Neural progenitor cell (in vitro differentiated cells): ENCODE data around the gene CDH23. TPM values are rescaled to one million over a fixed set of nuclear protein-coding genes. Genes with fewer than 3 reads are reported as not detected.

Source experiments
- DNase-seq: peaks from one replicate; pipeline ENCODE4 v3.0.0-alpha.2; 2016; ENCODE audit warnings: low spot score
- H2AFZ ChIP-seq: fragments of 200-600 bp; sonication (generic); replicated peaks from 2 replicates; pipeline ENCODE4 v1.6.1; 2016; ENCODE audit warnings: antibody characterized with exemption
- H3F3A ChIP-seq: fragments of 200-600 bp; sonication (generic); 2 replicates; pipeline ENCODE4 v1.6.1; 2016; ENCODE audit warnings: antibody characterized with exemption, low read depth
- H3K27ac ChIP-seq: fragments of 200-600 bp; sonication (generic); 2 replicates; pipeline ENCODE4 v1.5.1; 2016; ENCODE audit warnings: mild to moderate bottlenecking
- H3K27me3 ChIP-seq: fragments of 200-600 bp; sonication (generic); 2 replicates; pipeline ENCODE4 v1.6.1; 2016; ENCODE audit warnings: mild to moderate bottlenecking, moderate library complexity
- H3K36me3 ChIP-seq: fragments of 200-600 bp; sonication (generic); 2 replicates; pipeline ENCODE4 v1.5.1; 2016
- H3K4me1 ChIP-seq: fragments of 200-600 bp; sonication (generic); 2 replicates; pipeline ENCODE4 v1.6.1; 2016; ENCODE audit warnings: mixed run types
- H3K4me2 ChIP-seq: fragments of 200-600 bp; sonication (generic); 2 replicates; pipeline ENCODE4 v1.6.1; 2016
- H3K4me3 ChIP-seq: fragments of 200-600 bp; sonication (generic); 2 replicates; pipeline ENCODE4 v1.5.1; 2016
- H3K79me2 ChIP-seq: fragments of 200-600 bp; sonication (generic); 2 replicates; pipeline ENCODE4 v1.6.1; 2016; ENCODE audit warnings: low read depth
- H3K9ac ChIP-seq: fragments of 200-600 bp; sonication (generic); 2 replicates; pipeline ENCODE4 v1.6.1; 2016
- H3K9me3 ChIP-seq: fragments of 200-600 bp; sonication (generic); 2 replicates; pipeline ENCODE4 v1.5.1; 2016; ENCODE audit warnings: low read depth
- H4K20me1 ChIP-seq: fragments of 200-600 bp; sonication (generic); 2 replicates; pipeline ENCODE4 v1.6.1; 2016; ENCODE audit warnings: low read depth
- H3K27ac Mint-ChIP-seq: 3 replicates; pipeline ENCODE4 v1.8.0; 2021; ENCODE audit warnings: mixed read lengths
- H3K27me3 Mint-ChIP-seq: 2 replicates; pipeline ENCODE4 v1.8.0; 2022; ENCODE audit warnings: low read depth, mild to moderate bottlenecking, inconsistent platforms, moderate library complexity, mixed read lengths; ENCODE audit not compliant: insufficient read depth
- H3K36me3 Mint-ChIP-seq: 3 replicates; pipeline ENCODE4 v1.8.0; 2021; ENCODE audit warnings: mixed read lengths
- H3K4me1 Mint-ChIP-seq: 3 replicates; pipeline ENCODE4 v1.8.0; 2021; ENCODE audit warnings: mixed read lengths
- H3K4me3 Mint-ChIP-seq: 3 replicates; pipeline ENCODE4 v1.8.0; 2021; ENCODE audit warnings: mild to moderate bottlenecking, moderate library complexity, mixed read lengths
- H3K9me3 Mint-ChIP-seq: 3 replicates; pipeline ENCODE4 v1.8.0; 2020; ENCODE audit warnings: mixed read lengths
- CTCF ChIP-seq: fragments of 200-600 bp; sonication (generic); IDR thresholded peaks from 2 replicates; pipeline ENCODE4 v1.5.1; 2017; ENCODE audit warnings: antibody characterized with exemption, mild to moderate bottlenecking
- EZH2 ChIP-seq: fragments of 200-600 bp; sonication (generic); IDR thresholded peaks from 2 replicates; pipeline ENCODE4 v1.6.1; 2017; ENCODE audit warnings: antibody characterized with exemption, mild to moderate bottlenecking, moderate library complexity
- EZH2phosphoT487 ChIP-seq: fragments of 200-600 bp; sonication (generic); IDR thresholded peaks from 2 replicates; pipeline ENCODE4 v1.6.1; 2017; ENCODE audit warnings: antibody characterized with exemption
- total RNA-seq: library from RNA; depleted of rRNA; stranded (reverse); fragments of >200 nt; gene quantifications from 2 replicates; pipeline ENCODE4 v1.2.3, GENCODE V29; 2015; ENCODE audit warnings: low replicate concordance

The CDH23 gene
- total RNA-seq, 1 donor from 2014 or later, result 5.9 TPM

- Histone ChIP-seq H3K36me3 (no peaks in the 10 kb centered on the region), H3K4me2 (no peak overlapping the region), H4K20me1 (no peaks in the 10 kb centered on the region), H3F3A (no peaks in the 10 kb centered on the region), H3K4me1 (peaks cover 8% of the 10 kb centered on the region), H3K9me3 (no peaks in the 10 kb centered on the region), H3K9ac (no peak overlapping the region), H3K4me3 (no peak overlapping the region), H3K79me2 (no peaks in the 10 kb centered on the region), H3K27ac (no peak overlapping the region), H3K27me3 (no peaks in the 10 kb centered on the region), H2AFZ (no peak overlapping the region)
- Mint-ChIP-seq H3K36me3 (no peaks in the 10 kb centered on the region), H3K4me3 (no peak overlapping the region), H3K9me3 (no peaks in the 10 kb centered on the region), H3K4me1 (peaks cover 11% of the 10 kb centered on the region), H3K27me3 (peaks cover 6% of the 10 kb centered on the region), H3K27ac (peak overlapping the region; percentile 33)
- TF ChIP-seq EZH2phosphoT487, result no peak
- no peak for TF ChIP-seq EZH2
- no peak for TF ChIP-seq CTCF
- DNase-seq, result no peak
Measured at GRCh38 chr10:71695502-71696476, 299.1 kb downstream of the CDH23 start.

DNA sequence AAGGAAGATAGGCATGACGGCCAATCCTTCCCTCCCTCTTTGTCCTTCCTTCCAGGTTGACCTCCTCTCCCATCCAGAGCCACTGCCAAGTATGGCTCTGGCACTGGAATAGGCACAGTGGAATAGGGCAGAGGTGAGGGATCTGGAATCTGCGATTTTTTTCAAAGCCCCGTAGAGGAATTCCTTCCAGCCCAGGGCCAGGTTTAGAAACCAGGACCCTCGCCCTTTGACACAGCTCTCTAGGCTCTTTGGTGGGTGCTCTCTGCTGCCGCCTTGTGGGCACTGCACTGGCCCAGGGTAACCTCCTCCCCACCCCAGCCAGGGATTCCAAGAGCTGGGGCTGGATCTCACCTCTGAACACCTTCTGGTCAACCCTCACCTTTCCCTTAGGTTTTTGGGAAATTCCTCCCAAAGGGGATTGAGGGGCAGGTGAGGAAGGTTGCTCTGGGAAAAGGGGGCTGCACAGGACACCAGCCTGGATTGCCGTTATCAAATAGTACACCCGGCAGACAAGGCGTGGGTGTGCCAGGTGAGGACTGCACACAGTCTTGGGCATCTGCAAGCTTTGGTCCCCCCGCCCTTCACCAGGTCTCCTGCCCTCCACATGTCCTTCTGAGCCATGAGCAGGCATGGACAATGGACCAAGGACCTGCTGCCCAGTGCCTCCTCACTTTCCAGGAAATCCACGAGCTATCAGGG, 300.1 kb downstream of the CDH23 start:
- Histone ChIP-seq H3K79me2 (no peaks in the 10 kb centered on the region), H3K4me3 (no peak overlapping the region), H4K20me1 (no peaks in the 10 kb centered on the region), H3K27me3 (no peaks in the 10 kb centered on the region), H2AFZ (no peak overlapping the region), H3K9ac (no peak overlapping the region), H3K4me1 (peaks cover 13% of the 10 kb centered on the region), H3K9me3 (no peaks in the 10 kb centered on the region), H3K36me3 (no peaks in the 10 kb centered on the region), H3K4me2 (no peak overlapping the region), H3K27ac (no peak overlapping the region), H3F3A (no peaks in the 10 kb centered on the region)
- DNase-seq, result peak; percentile 87
- TF ChIP-seq EZH2 (no peak), EZH2phosphoT487 (no peak), CTCF (peak; percentile 95)
- Mint-ChIP-seq H3K27ac (no peak overlapping the region), H3K4me1 (peaks cover 15% of the 10 kb centered on the region), H3K27me3 (peaks cover 6% of the 10 kb centered on the region), H3K4me3 (no peak overlapping the region), H3K9me3 (no peaks in the 10 kb centered on the region), H3K36me3 (no peaks in the 10 kb centered on the region)

GRCh38 chr10:71697938-71698709, 301.4 kb downstream of the CDH23 start:
- no peak overlapping the region for H3K4me2 ChIP-seq
- no peaks in the 10 kb centered on the region for H3K36me3 Mint-ChIP-seq
- peaks cover 13% of the 10 kb centered on the region for H3K4me1 ChIP-seq
- no peak overlapping the region for H2AFZ ChIP-seq
- no peaks in the 10 kb centered on the region for H3K27me3 ChIP-seq
- peaks cover 8% of the 10 kb centered on the region for H3K27me3 Mint-ChIP-seq
- H4K20me1 ChIP-seq, result no peaks in the 10 kb centered on the region
- no peak overlapping the region for H3K4me3 ChIP-seq
- no peak for TF ChIP-seq CTCF
- TF ChIP-seq EZH2, result no peak
- no peak for TF ChIP-seq EZH2phosphoT487
- no peaks in the 10 kb centered on the region for H3K9me3 ChIP-seq
- no peak overlapping the region for H3K27ac Mint-ChIP-seq
- no peaks in the 10 kb centered on the region for H3K36me3 ChIP-seq
- H3F3A ChIP-seq, result no peaks in the 10 kb centered on the region
- peaks cover 15% of the 10 kb centered on the region for H3K4me1 Mint-ChIP-seq
- H3K79me2 ChIP-seq, result no peaks in the 10 kb centered on the region
- H3K9me3 Mint-ChIP-seq, result no peaks in the 10 kb centered on the region
- DNase-seq, result no peak
- H3K27ac ChIP-seq, result no peak overlapping the region
- no peak overlapping the region for H3K9ac ChIP-seq
- H3K4me3 Mint-ChIP-seq, result no peak overlapping the region
